CD4-positive, alpha-beta T cell (primary cell): ENCODE data around the gene PCDHA12. TPM values are rescaled to one million over a fixed set of nuclear protein-coding genes. Genes with fewer than 3 reads are reported as not detected.
"Not testable (repeated sequence)": the region's sequence is repeated elsewhere in the genome, so short reads cannot be mapped to it uniquely, and the experiment has no call there.

ENCODE experiments used
- ATAC-seq: fragments of 200-7000 bp; cut with Tn5 transposase; one replicate; pipeline ENCODE4 v1.10.0; 2022; ENCODE audit warnings: mild to moderate bottlenecking; ENCODE audit not compliant: poor library complexity
- CTCF ChIA-PET: fragments of 350-600 bp; sonication (Branson Sonifier 250); formaldehyde crosslinking; loops from one replicate; lab custom pipeline; 2021; ENCODE audit warnings: antibody characterized with exemption, inconsistent platforms; lab: Charles Lee
- POLR2A ChIA-PET: fragments of 350-600 bp; sonication (Branson Sonifier 250); formaldehyde crosslinking; loops from one replicate; lab custom pipeline; 2021; ENCODE audit warnings: antibody characterized with exemption, inconsistent platforms; lab: Charles Lee
- DNase-seq, 14 experiments: peaks; one replicate each; pipeline ENCODE4 v3.0.0-alpha.2; 2013 to 2020; ENCODE audit warnings: mixed read lengths in 2 of 14
- H3K27ac ChIP-seq, 2 donors: one replicate each; pipeline versions ENCODE4 v1.5.1 to v1.7.0; 2013; ENCODE audit warnings: low read length in 2 of 2, low read depth in 1 of 2, mild to moderate bottlenecking in 1 of 2
- H3K27me3 ChIP-seq, 2 experiments: 1 replicate in 1 of 2; 2 replicates in 1 of 2; pipeline versions ENCODE4 v1.6.1 to v1.7.0; 2013; ENCODE audit warnings: low read length in 2 of 2, control low read depth in 1 of 2, mild to moderate bottlenecking in 1 of 2, moderate library complexity in 1 of 2; ENCODE audit not compliant: insufficient read depth in 2 of 2, control insufficient read depth in 1 of 2
- H3K36me3 ChIP-seq: one replicate; pipeline ENCODE4 v1.6.1; 2013; ENCODE audit warnings: low read length, control low read depth; ENCODE audit not compliant: insufficient read depth
- H3K4me1 ChIP-seq: one replicate; pipeline ENCODE4 v1.6.1; 2013; ENCODE audit warnings: low read length, control low read depth; ENCODE audit not compliant: insufficient read depth
- H3K4me3 ChIP-seq: one replicate; pipeline ENCODE4 v1.5.1; 2013; ENCODE audit warnings: mild to moderate bottlenecking, low read length, moderate library complexity
- H3K9me3 ChIP-seq, 2 experiments: 1 replicate in 1 of 2; 2 replicates in 1 of 2; pipeline versions ENCODE4 v1.6.1 to v1.7.0; 2013; ENCODE audit warnings: low read length in 2 of 2, mild to moderate bottlenecking in 2 of 2, control low read depth in 1 of 2, moderate library complexity in 1 of 2; ENCODE audit not compliant: control insufficient read depth in 1 of 2, insufficient read depth in 1 of 2
- H3K27ac Mint-ChIP-seq: one replicate; pipeline ENCODE4 v1.8.0; 2020; ENCODE audit warnings: mixed read lengths
- H3K27me3 Mint-ChIP-seq: one replicate; pipeline ENCODE4 v1.8.0; 2021; ENCODE audit warnings: mixed read lengths
- H3K36me3 Mint-ChIP-seq: one replicate; pipeline ENCODE4 v1.8.0; 2021; ENCODE audit warnings: low read depth, mixed read lengths
- H3K4me1 Mint-ChIP-seq: one replicate; pipeline ENCODE4 v1.8.0; 2021; ENCODE audit warnings: low read depth, mixed read lengths
- H3K4me3 Mint-ChIP-seq: one replicate; pipeline ENCODE4 v1.8.0; 2020; ENCODE audit warnings: mild to moderate bottlenecking, mixed read lengths
- H3K9me3 Mint-ChIP-seq: one replicate; pipeline ENCODE4 v1.8.0; 2020; ENCODE audit warnings: mixed read lengths
- intact Hi-C, 2 experiments: fragments of 100-400 bp; cut with DNase I in 1 of 2; cut with micrococcal nuclease in 1 of 2; formaldehyde crosslinking; loops; one replicate each; pipeline versions ENCODE4 v1.15.1 to v1.9.0; 2023 to 2025; cut with DNase I, micrococcal nuclease
- total RNA-seq, 174 experiments: library from RNA in 2 of 174; stranded (reverse) in 2 of 174; gene quantifications; one replicate each; pipeline ENCODE4 v1.2.3 and lab custom pipeline; 2021 to 2026
- TF ChIP-seq, protein P1 (sequence below): fragments of 200-600 bp; IDR thresholded peaks from one replicate; pipeline ENCODE4 v1.8.0; 2022; ENCODE audit warnings: antibody characterized with exemption, mild to moderate bottlenecking

Gene PCDHA12
- total RNA-seq, 2 experiments from 2014 or later: not detected

DNA sequence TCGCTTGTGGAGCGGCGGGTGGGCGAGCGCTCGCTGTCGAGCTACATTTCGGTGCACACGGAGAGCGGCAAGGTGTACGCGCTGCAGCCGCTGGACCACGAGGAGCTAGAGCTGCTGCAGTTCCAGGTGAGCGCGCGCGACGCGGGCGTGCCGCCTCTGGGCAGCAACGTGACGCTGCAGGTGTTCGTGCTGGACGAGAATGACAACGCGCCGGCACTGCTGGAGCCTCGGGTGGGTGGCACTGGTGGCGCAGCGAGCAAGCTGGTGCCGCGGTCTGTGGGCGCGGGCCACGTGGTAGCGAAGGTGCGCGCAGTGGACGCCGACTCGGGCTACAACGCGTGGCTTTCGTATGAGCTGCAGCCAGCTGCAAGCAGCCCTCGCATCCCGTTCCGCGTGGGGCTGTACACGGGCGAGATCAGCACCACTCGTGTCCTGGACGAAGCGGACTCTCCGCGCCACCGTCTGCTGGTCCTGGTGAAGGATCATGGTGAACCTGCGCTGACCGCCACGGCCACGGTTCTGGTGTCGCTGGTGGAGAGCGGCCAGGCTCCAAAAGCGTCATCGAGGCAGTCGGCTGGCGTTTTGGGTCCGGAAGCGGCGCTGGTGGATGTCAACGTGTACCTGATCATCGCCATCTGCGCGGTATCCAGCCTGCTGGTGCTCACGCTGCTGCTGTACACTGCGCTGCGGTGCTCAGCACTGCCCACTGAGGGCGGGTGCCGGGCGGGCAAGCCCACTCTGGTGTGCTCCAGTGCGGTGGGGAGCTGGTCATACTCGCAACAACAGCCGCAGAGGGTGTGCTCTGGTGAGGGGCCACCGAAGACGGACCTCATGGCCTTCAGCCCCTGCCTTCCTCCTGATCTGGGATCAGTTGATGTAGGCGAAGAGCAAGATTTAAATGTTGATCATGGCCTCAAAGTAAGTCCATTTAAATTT lies 32.0 kb upstream of the PCDHA12 start:
- Histone ChIP-seq H3K27me3 (peaks cover 17 to 25% of the 10 kb centered on the region in 2 experiments), H3K27ac (no peak overlapping the region), H3K9me3 (peaks cover 12 to 26% of the 10 kb centered on the region in 2 experiments), H3K4me1 (no peaks in the 10 kb centered on the region), H3K4me3 (no peak overlapping the region), H3K36me3 (no peaks in the 10 kb centered on the region)
- Mint-ChIP-seq H3K9me3 (peaks cover 18% of the 10 kb centered on the region), H3K27me3 (peaks cover 42% of the 10 kb centered on the region), H3K4me3 (no peak overlapping the region), H3K4me1 (no peaks in the 10 kb centered on the region), H3K27ac (no peak overlapping the region), H3K36me3 (peaks cover 5% of the 10 kb centered on the region)
- ChIA-PET CTCF (no interaction called here), POLR2A (no interaction called here)
- intact Hi-C loops: no loop called here
- DNase-seq (no peak), ATAC-seq (no peak)
- TF ChIP-seq, protein P1, sequence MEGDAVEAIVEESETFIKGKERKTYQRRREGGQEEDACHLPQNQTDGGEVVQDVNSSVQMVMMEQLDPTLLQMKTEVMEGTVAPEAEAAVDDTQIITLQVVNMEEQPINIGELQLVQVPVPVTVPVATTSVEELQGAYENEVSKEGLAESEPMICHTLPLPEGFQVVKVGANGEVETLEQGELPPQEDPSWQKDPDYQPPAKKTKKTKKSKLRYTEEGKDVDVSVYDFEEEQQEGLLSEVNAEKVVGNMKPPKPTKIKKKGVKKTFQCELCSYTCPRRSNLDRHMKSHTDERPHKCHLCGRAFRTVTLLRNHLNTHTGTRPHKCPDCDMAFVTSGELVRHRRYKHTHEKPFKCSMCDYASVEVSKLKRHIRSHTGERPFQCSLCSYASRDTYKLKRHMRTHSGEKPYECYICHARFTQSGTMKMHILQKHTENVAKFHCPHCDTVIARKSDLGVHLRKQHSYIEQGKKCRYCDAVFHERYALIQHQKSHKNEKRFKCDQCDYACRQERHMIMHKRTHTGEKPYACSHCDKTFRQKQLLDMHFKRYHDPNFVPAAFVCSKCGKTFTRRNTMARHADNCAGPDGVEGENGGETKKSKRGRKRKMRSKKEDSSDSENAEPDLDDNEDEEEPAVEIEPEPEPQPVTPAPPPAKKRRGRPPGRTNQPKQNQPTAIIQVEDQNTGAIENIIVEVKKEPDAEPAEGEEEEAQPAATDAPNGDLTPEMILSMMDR: no peak

DNA sequence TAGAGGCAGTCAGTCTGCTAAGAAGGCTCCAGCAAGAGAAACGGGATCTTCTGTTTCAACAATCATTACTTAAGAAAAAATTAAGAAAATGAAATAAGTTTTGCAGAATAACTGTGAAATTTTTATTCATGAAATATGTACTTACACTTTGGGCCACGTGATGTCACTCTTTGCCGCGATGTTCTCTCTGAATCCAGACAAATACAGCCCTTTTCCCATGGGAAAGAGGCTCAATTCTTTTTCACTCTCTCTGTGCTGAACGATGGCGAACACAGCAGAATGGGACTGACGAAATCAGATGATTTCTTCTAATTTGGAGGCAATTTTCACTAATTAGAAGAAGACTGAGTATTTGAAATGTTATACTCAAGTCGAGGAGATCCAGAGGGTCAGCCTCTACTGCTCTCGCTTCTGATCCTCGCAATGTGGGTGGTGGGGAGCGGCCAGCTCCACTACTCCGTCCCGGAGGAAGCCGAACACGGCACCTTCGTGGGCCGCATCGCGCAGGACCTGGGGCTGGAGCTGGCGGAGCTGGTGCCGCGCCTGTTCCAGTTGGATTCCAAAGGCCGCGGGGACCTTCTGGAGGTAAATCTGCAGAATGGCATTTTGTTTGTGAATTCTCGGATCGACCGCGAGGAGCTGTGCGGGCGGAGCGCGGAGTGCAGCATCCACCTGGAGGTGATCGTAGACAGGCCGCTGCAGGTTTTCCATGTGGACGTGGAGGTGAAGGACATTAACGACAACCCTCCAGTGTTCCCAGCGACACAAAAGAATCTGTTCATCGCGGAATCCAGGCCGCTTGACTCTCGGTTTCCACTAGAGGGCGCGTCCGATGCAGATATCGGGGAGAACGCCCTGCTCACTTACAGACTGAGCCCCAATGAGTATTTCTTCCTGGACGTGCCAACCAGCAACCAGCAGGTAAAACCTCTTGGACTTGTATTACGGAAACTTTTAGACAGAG lies 26.7 kb upstream of the PCDHA12 start, which contains the start of gene PCDHA9:
Gene PCDHA9 (plus strand): TSS at position 244 of the 964 bp plus-strand sequence. CDS start 114 bp downstream, at position 358.
- H3K4me1 ChIP-seq, DNase-seq, H3K9me3 Mint-ChIP-seq, POLR2A ChIA-PET, H3K36me3 Mint-ChIP-seq, CTCF ChIA-PET, H3K4me3 Mint-ChIP-seq, H3K36me3 ChIP-seq, H3K4me1 Mint-ChIP-seq, H3K4me3 ChIP-seq, ATAC-seq, H3K27ac Mint-ChIP-seq, H3K27ac ChIP-seq, intact Hi-C loops: not testable (repeated sequence)
- peaks cover 36% of the 10 kb centered on the region for H3K27me3 Mint-ChIP-seq
- Histone ChIP-seq H3K9me3 (peaks cover 7 to 29% of the 10 kb centered on the region in 2 experiments), H3K27me3 (peaks cover 15 to 18% of the 10 kb centered on the region in 2 experiments)

DNA sequence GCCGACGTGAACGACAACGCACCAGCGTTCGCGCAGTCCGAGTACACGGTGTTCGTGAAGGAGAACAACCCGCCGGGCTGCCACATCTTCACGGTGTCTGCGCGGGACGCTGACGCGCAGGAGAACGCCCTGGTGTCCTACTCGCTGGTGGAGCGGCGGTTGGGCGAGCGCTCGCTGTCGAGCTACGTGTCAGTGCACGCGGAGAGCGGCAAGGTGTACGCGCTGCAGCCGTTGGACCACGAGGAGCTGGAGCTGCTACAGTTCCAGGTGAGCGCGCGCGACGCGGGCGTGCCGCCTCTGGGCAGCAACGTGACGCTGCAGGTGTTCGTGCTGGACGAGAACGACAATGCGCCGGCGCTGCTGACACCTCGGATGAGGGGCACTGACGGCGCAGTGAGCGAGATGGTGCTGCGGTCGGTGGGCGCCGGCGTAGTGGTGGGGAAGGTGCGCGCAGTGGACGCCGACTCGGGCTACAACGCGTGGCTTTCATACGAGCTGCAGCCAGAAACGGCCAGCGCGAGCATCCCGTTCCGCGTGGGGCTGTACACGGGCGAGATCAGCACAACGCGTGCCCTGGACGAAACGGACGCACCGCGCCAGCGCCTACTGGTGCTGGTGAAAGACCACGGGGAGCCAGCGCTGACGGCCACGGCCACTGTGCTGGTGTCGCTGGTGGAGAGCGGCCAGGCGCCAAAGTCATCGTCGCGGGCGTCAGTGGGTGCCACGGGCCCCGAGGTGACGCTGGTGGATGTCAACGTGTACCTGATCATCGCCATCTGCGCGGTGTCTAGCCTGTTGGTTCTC lies 25.1 kb upstream of the PCDHA12 start:
- H3K4me1 Mint-ChIP-seq, intact Hi-C loops, H3K4me3 Mint-ChIP-seq, H3K36me3 ChIP-seq, DNase-seq, H3K36me3 Mint-ChIP-seq, H3K9me3 Mint-ChIP-seq, CTCF ChIA-PET, ATAC-seq, POLR2A ChIA-PET, H3K4me1 ChIP-seq, H3K27ac ChIP-seq, H3K4me3 ChIP-seq, H3K27ac Mint-ChIP-seq: not testable (repeated sequence)
- H3K27me3 Mint-ChIP-seq: peaks cover 38% of the 10 kb centered on the region
- Histone ChIP-seq H3K9me3 (peaks cover 9 to 28% of the 10 kb centered on the region in 2 experiments), H3K27me3 (peaks cover 20 to 25% of the 10 kb centered on the region in 2 experiments)
